Measurements from ENCODE around the gene PHACTR1.

Gene PHACTR1

DNA sequence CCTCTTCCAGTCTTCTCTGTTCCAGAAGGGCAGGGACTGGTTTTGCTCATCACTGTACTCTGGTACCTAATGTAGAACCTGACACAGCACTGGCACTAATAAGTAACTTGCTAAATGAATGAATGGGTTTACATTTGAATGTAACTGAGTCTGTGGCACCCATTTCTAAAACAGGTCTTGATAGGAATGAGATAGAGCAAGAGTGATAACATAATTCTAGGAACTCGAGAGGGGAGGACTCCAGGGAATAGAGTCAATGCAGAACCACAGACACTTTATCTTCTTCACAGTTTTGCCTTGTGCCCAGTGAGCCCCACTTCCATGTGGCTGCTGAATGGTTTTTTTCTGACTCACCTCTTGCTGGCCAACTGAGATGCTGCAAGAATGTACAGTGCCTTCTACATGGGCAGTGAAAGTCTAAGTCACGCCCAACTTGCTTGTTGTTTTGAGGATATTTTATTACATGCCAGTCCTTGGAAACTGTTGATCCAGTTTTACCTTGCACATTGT is 550.6 kb downstream of the PHACTR1 start:
- DNase-seq (ENCODE audit: low read depth in 1 of 2, low spot score in 1 of 2) = no peak
- H3K27ac ChIP-seq (replicated peaks) = no peak overlapping the region
- H3K4me3 ChIP-seq (replicated peaks; ENCODE audit: insufficient read depth, low read length) = no peak overlapping the region
- TF ChIP-seq, protein P1, sequence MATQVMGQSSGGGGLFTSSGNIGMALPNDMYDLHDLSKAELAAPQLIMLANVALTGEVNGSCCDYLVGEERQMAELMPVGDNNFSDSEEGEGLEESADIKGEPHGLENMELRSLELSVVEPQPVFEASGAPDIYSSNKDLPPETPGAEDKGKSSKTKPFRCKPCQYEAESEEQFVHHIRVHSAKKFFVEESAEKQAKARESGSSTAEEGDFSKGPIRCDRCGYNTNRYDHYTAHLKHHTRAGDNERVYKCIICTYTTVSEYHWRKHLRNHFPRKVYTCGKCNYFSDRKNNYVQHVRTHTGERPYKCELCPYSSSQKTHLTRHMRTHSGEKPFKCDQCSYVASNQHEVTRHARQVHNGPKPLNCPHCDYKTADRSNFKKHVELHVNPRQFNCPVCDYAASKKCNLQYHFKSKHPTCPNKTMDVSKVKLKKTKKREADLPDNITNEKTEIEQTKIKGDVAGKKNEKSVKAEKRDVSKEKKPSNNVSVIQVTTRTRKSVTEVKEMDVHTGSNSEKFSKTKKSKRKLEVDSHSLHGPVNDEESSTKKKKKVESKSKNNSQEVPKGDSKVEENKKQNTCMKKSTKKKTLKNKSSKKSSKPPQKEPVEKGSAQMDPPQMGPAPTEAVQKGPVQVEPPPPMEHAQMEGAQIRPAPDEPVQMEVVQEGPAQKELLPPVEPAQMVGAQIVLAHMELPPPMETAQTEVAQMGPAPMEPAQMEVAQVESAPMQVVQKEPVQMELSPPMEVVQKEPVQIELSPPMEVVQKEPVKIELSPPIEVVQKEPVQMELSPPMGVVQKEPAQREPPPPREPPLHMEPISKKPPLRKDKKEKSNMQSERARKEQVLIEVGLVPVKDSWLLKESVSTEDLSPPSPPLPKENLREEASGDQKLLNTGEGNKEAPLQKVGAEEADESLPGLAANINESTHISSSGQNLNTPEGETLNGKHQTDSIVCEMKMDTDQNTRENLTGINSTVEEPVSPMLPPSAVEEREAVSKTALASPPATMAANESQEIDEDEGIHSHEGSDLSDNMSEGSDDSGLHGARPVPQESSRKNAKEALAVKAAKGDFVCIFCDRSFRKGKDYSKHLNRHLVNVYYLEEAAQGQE (IDR thresholded peaks at IDR 0.05; ENCODE audit: insufficient replicate concordance, low read depth) = no peak
- no peak for TF ChIP-seq SPI1 (IDR thresholded peaks at IDR 0.05; ENCODE audit: borderline replicate concordance, low read depth)
- TF ChIP-seq POLR2AphosphoS5 (IDR thresholded peaks at IDR 0.05; ENCODE audit: low read depth) = no peak
- TF ChIP-seq GABPA (IDR thresholded peaks at IDR 0.05; ENCODE audit: low read depth) = no peak
- TF ChIP-seq, protein P2, sequence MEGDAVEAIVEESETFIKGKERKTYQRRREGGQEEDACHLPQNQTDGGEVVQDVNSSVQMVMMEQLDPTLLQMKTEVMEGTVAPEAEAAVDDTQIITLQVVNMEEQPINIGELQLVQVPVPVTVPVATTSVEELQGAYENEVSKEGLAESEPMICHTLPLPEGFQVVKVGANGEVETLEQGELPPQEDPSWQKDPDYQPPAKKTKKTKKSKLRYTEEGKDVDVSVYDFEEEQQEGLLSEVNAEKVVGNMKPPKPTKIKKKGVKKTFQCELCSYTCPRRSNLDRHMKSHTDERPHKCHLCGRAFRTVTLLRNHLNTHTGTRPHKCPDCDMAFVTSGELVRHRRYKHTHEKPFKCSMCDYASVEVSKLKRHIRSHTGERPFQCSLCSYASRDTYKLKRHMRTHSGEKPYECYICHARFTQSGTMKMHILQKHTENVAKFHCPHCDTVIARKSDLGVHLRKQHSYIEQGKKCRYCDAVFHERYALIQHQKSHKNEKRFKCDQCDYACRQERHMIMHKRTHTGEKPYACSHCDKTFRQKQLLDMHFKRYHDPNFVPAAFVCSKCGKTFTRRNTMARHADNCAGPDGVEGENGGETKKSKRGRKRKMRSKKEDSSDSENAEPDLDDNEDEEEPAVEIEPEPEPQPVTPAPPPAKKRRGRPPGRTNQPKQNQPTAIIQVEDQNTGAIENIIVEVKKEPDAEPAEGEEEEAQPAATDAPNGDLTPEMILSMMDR (IDR thresholded peaks at IDR 0.05; ENCODE audit: insufficient read depth, low read length) = no peak
- no peaks in the 10 kb centered on the region for H3K27me3 ChIP-seq (ENCODE audit: insufficient read depth, poor library complexity, severe bottlenecking)

DNA sequence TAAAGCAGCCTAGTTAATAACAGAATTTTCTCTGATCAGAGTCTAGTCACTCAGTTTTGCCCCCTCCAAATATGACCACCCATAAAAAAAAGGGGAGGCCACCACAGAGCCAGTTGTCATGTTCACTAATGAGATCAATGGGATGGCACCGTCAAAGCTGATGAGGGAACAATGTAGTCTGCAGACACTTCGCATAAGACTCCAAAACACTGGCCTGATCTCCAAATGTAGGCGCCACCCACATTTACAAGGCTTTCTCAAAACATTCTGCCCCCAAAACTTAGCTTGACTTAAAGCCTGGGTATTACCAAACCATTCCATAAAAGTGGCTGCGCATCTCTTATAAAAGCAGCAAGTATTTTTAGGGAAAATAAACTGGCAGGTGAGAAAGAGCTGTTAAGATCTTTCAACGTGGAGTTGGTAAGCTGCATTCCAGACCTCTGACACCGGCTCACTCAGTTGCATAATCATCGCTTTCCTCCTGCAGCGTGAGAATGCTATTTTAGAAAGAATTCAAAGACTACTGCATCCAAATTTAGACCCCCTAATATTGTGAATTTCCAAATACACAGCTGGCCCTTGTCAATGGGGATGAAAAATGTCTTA is 552.4 kb downstream of the PHACTR1 start:
- Histone ChIP-seq H3K27ac (replicated peaks) (no peak overlapping the region), H3K27me3 (ENCODE audit: insufficient read depth, poor library complexity, severe bottlenecking) (no peaks in the 10 kb centered on the region), H3K4me3 (replicated peaks; ENCODE audit: insufficient read depth, low read length) (no peak overlapping the region)
- no peak for DNase-seq (ENCODE audit: low read depth in 1 of 2, low spot score in 1 of 2)
- TF ChIP-seq SPI1 (IDR thresholded peaks at IDR 0.05; ENCODE audit: borderline replicate concordance, low read depth) = no peak
- TF ChIP-seq, protein P1 (IDR thresholded peaks at IDR 0.05; ENCODE audit: insufficient replicate concordance, low read depth) = no peak
- TF ChIP-seq, protein P2 (IDR thresholded peaks at IDR 0.05; ENCODE audit: insufficient read depth, low read length) = no peak
- TF ChIP-seq POLR2AphosphoS5 (IDR thresholded peaks at IDR 0.05; ENCODE audit: low read depth) = no peak
- no peak for TF ChIP-seq GABPA (IDR thresholded peaks at IDR 0.05; ENCODE audit: low read depth)

DNA sequence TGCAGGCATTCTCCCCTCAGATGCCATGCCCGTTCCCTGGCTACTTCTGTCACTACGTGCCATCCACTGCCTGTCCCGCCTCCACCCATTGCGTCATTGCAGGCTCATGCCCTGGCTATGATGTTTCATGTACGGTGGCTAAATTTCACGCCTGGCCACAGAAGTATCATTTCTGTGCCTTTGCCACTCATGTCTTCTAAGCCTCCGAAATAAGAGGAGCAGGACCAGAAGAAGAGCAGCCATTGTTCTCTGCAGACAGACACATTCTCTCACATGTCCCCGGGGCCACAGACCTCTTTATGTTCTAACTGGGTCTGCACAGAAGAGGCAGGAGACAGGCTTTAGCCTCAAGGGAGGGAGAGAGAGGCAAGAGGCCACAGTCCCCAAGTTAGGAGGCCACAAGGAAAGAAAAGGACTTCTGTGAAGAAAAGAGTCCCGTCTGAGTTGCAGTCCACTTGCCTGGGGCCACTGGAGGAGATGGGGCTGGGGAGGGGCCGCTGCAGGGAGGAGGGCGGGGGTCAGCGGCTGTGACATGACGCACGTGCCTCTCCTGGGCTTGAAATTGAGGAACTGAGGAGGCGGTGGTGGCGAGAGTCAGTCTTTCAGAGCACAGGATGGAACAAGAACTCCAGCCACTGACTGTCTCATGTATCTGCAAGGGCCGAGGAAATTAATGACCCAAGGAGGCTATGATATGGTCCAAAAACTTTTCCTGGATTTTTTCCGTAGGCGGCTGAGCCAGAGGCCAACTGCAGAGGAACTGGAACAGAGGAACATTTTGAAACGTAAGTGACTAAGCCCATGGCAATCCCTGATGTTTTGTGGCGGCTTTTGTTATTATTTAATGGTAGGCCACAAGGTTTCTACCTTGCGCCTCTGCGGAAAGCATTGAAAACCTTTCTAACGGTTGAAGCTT is 555.8 kb downstream of the PHACTR1 start:
- peak; percentile 79 for TF ChIP-seq POLR2AphosphoS5 (IDR thresholded peaks at IDR 0.05; ENCODE audit: low read depth)
- no peak for TF ChIP-seq GABPA (IDR thresholded peaks at IDR 0.05; ENCODE audit: low read depth)
- TF ChIP-seq, protein P2 (IDR thresholded peaks at IDR 0.05; ENCODE audit: insufficient read depth, low read length) = no peak
- peak; percentile 94 for TF ChIP-seq SPI1 (IDR thresholded peaks at IDR 0.05; ENCODE audit: borderline replicate concordance, low read depth)
- TF ChIP-seq, protein P1 (IDR thresholded peaks at IDR 0.05; ENCODE audit: insufficient replicate concordance, low read depth) = no peak
- Histone ChIP-seq H3K27ac (replicated peaks) (peak overlapping the region; percentile 73), H3K27me3 (ENCODE audit: insufficient read depth, poor library complexity, severe bottlenecking) (no peaks in the 10 kb centered on the region), H3K4me3 (replicated peaks; ENCODE audit: insufficient read depth, low read length) (peak overlapping the region; percentile 55)
- peak in 1 of 2 experiments; percentile 84 for DNase-seq (ENCODE audit: low read depth in 1 of 2, low spot score in 1 of 2)
